ENCODE data around the gene ANKRD65.
"Not testable (repeated sequence)": the region's sequence is repeated elsewhere in the genome, so short reads cannot be mapped to it uniquely, and the experiment has no call there.

ANKRD65 gene

GRCh38 chr1:1421147-1421906, at the start of gene ANKRD65:
TSS of gene ANKRD65 (minus strand) at chr1:1421276. CDS start at chr1:1421005, 271 bp downstream.
- in situ Hi-C loops (cut with MboI; ENCODE audit: low sequenced_read_pairs), result no loop called here

GRCh38 chr1:1468196-1468985, 47.3 kb upstream of the ANKRD65 start:
- in situ Hi-C loops (cut with MboI; ENCODE audit: low sequenced_read_pairs), result not testable (repeated sequence)

GRCh38 chr1:1463312-1463711, 42.2 kb upstream of the ANKRD65 start:
- in situ Hi-C loops (cut with MboI; ENCODE audit: low sequenced_read_pairs), result no loop called here

- in situ Hi-C loops (cut with MboI; ENCODE audit: low sequenced_read_pairs), result no loop called here
Observed at GRCh38 chr1:1462318-1462966, 41.4 kb upstream of the ANKRD65 start.

- in situ Hi-C loops (cut with MboI; ENCODE audit: low sequenced_read_pairs), result no loop called here
Observed at GRCh38 chr1:1461721-1462317, 40.7 kb upstream of the ANKRD65 start.

GRCh38 chr1:1460540-1461130, 39.6 kb upstream of the ANKRD65 start:
- in situ Hi-C loops (cut with MboI; ENCODE audit: low sequenced_read_pairs), result no loop called here

- in situ Hi-C loops (cut with MboI; ENCODE audit: low sequenced_read_pairs), result not testable (repeated sequence)
Observed at GRCh38 chr1:1459711-1460110, 38.6 kb upstream of the ANKRD65 start.

- in situ Hi-C loops (cut with MboI; ENCODE audit: low sequenced_read_pairs), result not testable (repeated sequence)
Observed at GRCh38 chr1:1459156-1459555, 38.1 kb upstream of the ANKRD65 start.

- in situ Hi-C loops (cut with MboI; ENCODE audit: low sequenced_read_pairs), result not testable (repeated sequence)
Observed at GRCh38 chr1:1456683-1457255, 35.7 kb upstream of the ANKRD65 start.

GRCh38 chr1:1455934-1456333, 34.9 kb upstream of the ANKRD65 start:
- in situ Hi-C loops (cut with MboI; ENCODE audit: low sequenced_read_pairs), result not testable (repeated sequence)

GRCh38 chr1:1455366-1455884, 34.3 kb upstream of the ANKRD65 start:
- in situ Hi-C loops (cut with MboI; ENCODE audit: low sequenced_read_pairs), result no loop called here

GRCh38 chr1:1454286-1455056, 33.4 kb upstream of the ANKRD65 start:
- in situ Hi-C loops (cut with MboI; ENCODE audit: low sequenced_read_pairs), result not testable (repeated sequence)

GRCh38 chr1:1452882-1453281, 31.8 kb upstream of the ANKRD65 start:
- in situ Hi-C loops (cut with MboI; ENCODE audit: low sequenced_read_pairs), result no loop called here

GRCh38 chr1:1452365-1452739, 31.3 kb upstream of the ANKRD65 start:
- in situ Hi-C loops (cut with MboI; ENCODE audit: low sequenced_read_pairs), result not testable (repeated sequence)

- in situ Hi-C loops (cut with MboI; ENCODE audit: low sequenced_read_pairs), result no loop called here
Observed at GRCh38 chr1:1451696-1452364, 30.8 kb upstream of the ANKRD65 start.

GRCh38 chr1:1450616-1451015, 29.5 kb upstream of the ANKRD65 start:
- in situ Hi-C loops (cut with MboI; ENCODE audit: low sequenced_read_pairs), result not testable (repeated sequence)

- in situ Hi-C loops (cut with MboI; ENCODE audit: low sequenced_read_pairs), result no loop called here
Observed at GRCh38 chr1:1449099-1449739, 28.1 kb upstream of the ANKRD65 start, which contains the start of gene ATAD3C. TSS of gene ATAD3C (plus strand) at chr1:1449689. CDS start at chr1:1450684, 995 bp downstream.

- in situ Hi-C loops (cut with MboI; ENCODE audit: low sequenced_read_pairs), result not testable (repeated sequence)
Observed at GRCh38 chr1:1446631-1447030, 25.6 kb upstream of the ANKRD65 start.

All from hTERT RPE-1 (cell line).